Hematopoietic multipotent progenitor cell (in vitro differentiated cells): ENCODE results near the gene TRIM74. TPM values are rescaled to one million over a fixed set of nuclear protein-coding genes. Genes with fewer than 3 reads are reported as not detected.
"Not testable (repeated sequence)": the region's sequence is repeated elsewhere in the genome, so short reads cannot be mapped to it uniquely, and the experiment has no call there.

Experiments used
- DNase-seq, 3 donors: peaks; one replicate each; pipeline ENCODE4 v3.0.0-alpha.2; 2011 to 2015; ENCODE audit warnings: low read depth in 2 of 3, low spot score in 2 of 3
- small RNA-seq: library from RNA; depleted of rRNA; stranded (forward); fragments of <200 nt; gene quantifications from one replicate; pipeline ENCODE3, GENCODE V24; 2012
- total RNA-seq: library from RNA; depleted of rRNA; stranded (reverse); fragments of >200 nt; gene quantifications from one replicate; pipeline ENCODE4 v1.2.3, GENCODE V29; 2012

Gene TRIM74
- total RNA-seq, 1 donor = 5.9 TPM

DNA sequence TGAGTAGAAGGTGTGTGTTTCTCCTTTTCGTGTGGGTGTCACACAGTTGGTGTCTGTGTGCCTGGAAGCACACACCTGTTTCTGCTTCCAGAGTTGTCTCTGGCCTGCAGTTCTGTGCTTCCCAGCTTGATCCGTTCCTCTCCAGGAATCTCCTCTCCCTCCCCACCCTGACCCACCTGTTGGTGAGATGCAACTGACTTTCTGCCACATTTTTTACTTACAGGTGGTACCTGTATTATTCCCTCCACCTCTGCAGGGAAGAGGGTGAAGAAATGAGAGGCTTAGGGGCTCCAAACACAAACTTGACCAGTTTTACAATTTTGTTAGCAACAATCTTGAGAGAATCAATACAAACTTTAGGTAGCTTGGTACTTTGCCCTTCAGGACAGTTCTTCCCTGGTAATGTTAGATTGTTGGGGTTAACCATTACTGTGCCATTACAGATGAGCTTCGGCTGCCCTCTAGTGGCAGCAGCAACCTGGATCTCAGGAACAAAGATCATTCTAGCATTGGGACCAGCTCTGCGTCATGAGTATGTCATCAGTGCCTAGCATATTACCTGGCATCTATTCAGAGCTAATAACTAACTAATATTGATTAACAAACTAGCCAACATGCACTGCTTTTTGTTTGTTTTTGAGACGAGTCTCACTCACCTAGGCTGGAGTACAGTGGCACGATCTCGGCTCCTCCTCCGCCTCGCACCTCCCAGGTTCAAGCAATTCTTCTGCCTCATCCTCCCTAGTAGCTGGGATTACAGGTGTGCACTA, 54.3 kb downstream of the TRIM74 start:
- DNase-seq = peak in 2 of 3 donors; percentile 34 to 64

DNA sequence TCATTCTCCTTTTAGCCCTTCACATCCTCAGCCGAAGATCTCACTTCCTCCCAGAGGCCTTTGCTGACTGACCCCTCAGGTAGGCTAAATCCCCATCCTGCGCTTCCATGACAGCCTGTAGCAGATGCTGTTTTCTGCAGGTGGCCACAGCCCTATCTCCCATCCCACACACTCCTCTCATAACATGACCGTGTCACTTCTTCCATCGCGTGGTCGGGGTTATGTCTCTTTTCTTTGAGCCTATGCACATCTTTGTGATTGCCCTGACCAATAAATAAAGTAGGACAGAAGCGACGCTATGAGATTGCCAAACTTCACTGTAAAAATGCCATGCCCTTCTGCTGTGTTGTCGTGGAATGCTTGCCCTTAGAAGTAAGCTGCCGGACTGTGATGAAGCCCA, 55.5 kb downstream of the TRIM74 start:
- DNase-seq = not testable (repeated sequence)

DNA sequence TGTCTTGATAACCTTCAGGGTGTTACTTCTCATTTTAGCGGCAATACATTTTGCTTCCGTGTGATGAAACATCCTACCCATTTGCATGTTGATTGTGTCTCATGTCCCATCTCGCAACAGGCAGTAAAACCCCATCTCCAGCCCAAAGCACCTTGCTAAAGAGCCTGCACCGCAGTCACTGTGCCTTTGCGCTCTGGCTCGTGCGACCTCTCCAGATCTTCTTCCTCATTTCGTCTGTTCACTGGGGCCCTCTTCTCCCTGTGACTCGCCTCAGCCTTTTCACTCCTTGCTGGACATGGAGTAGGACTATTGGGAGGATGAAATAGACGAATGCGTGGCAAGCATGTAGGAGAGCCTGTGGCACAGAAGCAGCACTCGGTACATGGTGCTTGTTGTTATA, 57.9 kb downstream of the TRIM74 start:
- not testable (repeated sequence) for DNase-seq

Small RNAs within 50 kb of the gene (small RNA-seq; reads per million reads assigned to genes)
- gene RF00019 = not detected

Other genes with a start within 250 kb of the TRIM74 start
- 6.7 TPM for gene TYW1B, start 141.3 kb downstream of the TRIM74 start, total RNA-seq
- 21.5 TPM for gene POM121, start 44.4 kb downstream of the TRIM74 start, total RNA-seq
- gene SPDYE8, start 60.3 kb upstream of the TRIM74 start, total RNA-seq = not detected
- not detected for gene SPDYE11, start 88.4 kb upstream of the TRIM74 start, total RNA-seq
- gene SPDYE9, start 116.6 kb upstream of the TRIM74 start, total RNA-seq = not detected